HUES48 (cell line): ENCODE results near the gene DGKH.
A peak's percentile ranks its signal among the peaks of the same experiment; 100 is the strongest.
"Not testable (repeated sequence)": the region's sequence is repeated elsewhere in the genome, so short reads cannot be mapped to it uniquely, and the experiment has no call there.

ENCODE experiments used
- H3K27ac ChIP-seq: one replicate; pipeline ENCODE4 v1.7.0; 2013; ENCODE audit warnings: low read depth, low read length, inconsistent platforms
- H3K27me3 ChIP-seq: 2 replicates; pipeline ENCODE4 v1.6.1; 2013; ENCODE audit warnings: mild to moderate bottlenecking, low read length; ENCODE audit not compliant: control insufficient read depth, insufficient read depth
- H3K36me3 ChIP-seq: 2 replicates; pipeline ENCODE4 v1.6.1; 2013; ENCODE audit warnings: low read length; ENCODE audit not compliant: control insufficient read depth, insufficient read depth
- H3K4me1 ChIP-seq: 2 replicates; pipeline ENCODE4 v1.6.1; 2013; ENCODE audit warnings: mild to moderate bottlenecking, low read length; ENCODE audit not compliant: control insufficient read depth, insufficient read depth
- H3K4me3 ChIP-seq: 2 replicates; pipeline ENCODE4 v1.5.1; 2013; ENCODE audit warnings: mild to moderate bottlenecking, low read depth, low read length
- H3K9ac ChIP-seq: 2 replicates; pipeline ENCODE4 v1.6.1; 2013; ENCODE audit warnings: mild to moderate bottlenecking, low read depth, low read length, moderate library complexity
- H3K9me3 ChIP-seq: 2 replicates; pipeline ENCODE4 v1.6.1; 2013; ENCODE audit warnings: low read length; ENCODE audit not compliant: control insufficient read depth, insufficient read depth

Gene DGKH

DNA sequence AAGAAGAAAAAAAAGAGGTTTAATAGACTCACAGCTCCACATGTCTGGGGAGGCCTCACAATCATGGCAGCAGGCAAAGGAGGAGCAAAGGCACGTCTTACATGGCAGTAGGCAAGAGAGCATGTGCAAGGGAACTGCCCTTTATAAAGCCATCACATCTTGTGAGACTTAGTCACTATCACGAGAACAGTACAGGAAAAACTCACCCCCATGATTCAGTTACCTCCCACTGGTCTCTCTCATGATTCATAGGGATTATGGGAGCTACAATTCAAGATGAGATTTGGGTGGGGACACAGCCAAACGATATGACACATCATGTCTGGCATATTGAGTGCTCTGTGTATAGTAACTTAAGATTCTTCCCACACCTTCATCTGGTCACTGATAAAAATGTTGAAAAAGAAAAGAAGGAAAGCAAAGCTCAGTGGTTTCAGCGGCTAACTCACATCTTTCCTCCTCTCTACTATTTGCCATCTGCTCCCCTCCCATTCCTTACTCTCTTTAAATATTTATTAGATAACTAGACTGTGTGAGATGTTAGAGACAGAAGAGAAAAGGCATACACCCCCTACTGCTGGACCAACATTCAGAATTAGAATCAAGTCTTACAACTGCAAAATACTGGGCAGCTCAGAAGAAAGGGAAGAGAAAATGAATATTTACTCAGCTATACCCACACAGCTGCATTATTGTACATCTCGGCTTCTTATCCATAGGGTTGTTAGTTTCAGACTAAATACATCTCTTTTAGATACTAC is 163.4 kb downstream of the DGKH start:
- Histone ChIP-seq H3K4me3 (no peak overlapping the region), H3K27me3 (no peaks in the 10 kb centered on the region), H3K27ac (no peak overlapping the region), H3K36me3 (no peaks in the 10 kb centered on the region), H3K9ac (no peak overlapping the region), H3K9me3 (no peaks in the 10 kb centered on the region), H3K4me1 (peaks cover 7% of the 10 kb centered on the region)

DNA sequence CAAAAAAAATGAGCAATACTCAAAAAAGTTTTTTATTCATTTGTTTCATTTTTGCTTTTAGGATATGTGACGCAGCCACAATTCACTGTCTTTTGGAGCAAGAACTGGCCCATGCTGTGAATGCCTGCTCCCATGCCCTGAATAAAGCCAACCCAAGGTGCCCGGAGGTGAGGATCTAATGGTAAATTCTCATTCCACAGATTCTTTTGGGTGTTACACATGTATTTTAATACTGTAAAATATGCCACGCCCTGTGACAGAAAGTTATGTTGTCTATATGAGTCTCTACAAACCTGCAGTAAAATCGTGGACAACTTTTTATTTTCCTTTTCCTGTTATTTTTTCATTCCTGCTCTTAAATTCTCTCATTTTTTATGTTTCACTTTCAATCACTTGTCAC is 166.0 kb downstream of the DGKH start:
- Histone ChIP-seq H3K36me3 (no peaks in the 10 kb centered on the region), H3K27ac (no peak overlapping the region), H3K27me3 (no peaks in the 10 kb centered on the region), H3K9ac (no peak overlapping the region), H3K9me3 (no peaks in the 10 kb centered on the region), H3K4me3 (no peak overlapping the region), H3K4me1 (peaks cover 7% of the 10 kb centered on the region)

DNA sequence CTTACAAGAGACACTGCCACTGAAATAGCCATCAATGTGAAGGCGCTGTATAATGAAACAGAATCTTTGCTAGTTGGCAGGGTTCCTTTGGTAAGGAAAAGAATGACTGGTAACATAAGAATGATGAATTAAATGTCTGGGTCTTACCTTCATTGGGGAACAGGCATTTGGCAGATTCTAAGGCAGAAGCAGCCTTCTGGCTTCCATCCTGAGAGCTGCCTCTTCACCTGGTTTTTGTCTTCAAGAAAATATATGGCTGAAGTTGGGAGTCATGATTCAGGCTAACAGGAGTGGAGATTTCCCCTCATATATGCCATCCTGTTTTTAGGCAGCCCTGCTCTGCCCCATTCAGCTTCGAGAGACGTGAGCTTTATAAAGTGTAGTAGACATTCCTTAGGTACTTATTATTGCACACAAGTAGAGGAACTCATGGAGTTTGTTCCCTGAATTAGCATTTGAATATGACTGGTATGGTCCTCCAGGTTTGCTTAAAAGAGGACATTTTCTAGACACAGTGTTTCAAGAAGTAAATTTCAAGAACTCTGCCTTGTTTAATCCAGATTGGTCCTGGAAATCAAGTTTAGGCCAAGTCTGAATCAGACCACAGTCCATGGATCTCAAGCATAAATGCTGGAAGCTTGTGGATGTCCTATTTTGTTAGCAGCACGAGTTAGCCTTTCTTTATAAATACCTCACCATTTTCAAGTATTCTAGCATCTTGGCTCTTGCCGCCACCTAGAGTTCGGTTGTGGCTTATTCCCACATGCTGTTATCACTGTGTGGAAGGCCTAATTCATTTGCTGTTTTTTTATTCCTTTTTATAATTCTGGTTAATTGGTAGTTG is 167.4 kb downstream of the DGKH start:
- no peak overlapping the region for H3K9ac ChIP-seq
- no peak overlapping the region for H3K27ac ChIP-seq
- peaks cover 21% of the 10 kb centered on the region for H3K4me1 ChIP-seq
- no peak overlapping the region for H3K4me3 ChIP-seq
- no peaks in the 10 kb centered on the region for H3K27me3 ChIP-seq
- H3K36me3 ChIP-seq: no peaks in the 10 kb centered on the region
- no peaks in the 10 kb centered on the region for H3K9me3 ChIP-seq

DNA sequence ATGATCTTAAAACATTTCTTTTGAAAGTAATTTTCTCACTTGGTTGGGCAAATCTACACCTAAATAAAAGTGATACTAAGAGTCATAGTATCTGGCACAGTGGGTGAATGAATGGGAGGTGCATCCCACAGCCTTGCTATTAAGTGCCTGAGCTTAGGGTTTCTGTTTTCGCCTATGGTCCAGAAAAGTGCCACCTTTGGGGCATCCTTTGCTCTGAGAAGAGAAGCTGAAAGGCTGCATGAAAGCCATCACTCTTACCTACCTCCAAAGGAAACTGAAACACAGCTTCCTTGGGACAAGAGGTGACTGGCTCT is 167.9 kb downstream of the DGKH start:
- Histone ChIP-seq H3K9me3 (no peaks in the 10 kb centered on the region), H3K9ac (no peak overlapping the region), H3K4me3 (no peak overlapping the region), H3K36me3 (no peaks in the 10 kb centered on the region), H3K27ac (no peak overlapping the region), H3K4me1 (peaks cover 27% of the 10 kb centered on the region), H3K27me3 (no peaks in the 10 kb centered on the region)

DNA sequence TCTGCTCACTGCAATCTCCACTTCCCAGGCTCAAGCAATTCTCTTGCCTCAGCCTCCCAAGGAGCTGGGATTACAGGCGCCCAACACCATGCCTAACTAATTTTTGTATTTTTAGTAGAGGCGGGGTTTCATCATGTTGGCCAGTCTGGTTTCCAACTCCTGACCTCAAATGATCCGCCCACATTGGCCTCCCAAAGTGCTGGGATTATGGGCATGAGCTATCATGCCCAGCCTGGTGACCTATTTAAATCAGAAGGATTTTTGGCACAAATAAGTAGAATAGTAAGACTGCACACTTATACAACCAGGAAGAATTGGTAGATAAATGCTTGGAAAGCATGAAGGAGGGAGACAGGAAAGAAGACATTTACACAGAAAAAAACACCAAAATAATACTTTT is 170.1 kb downstream of the DGKH start:
- Histone ChIP-seq H3K9me3 (no peaks in the 10 kb centered on the region), H3K4me3 (no peak overlapping the region), H3K9ac (no peak overlapping the region), H3K27ac (no peak overlapping the region), H3K4me1 (peaks cover 33% of the 10 kb centered on the region), H3K27me3 (no peaks in the 10 kb centered on the region), H3K36me3 (no peaks in the 10 kb centered on the region)

DNA sequence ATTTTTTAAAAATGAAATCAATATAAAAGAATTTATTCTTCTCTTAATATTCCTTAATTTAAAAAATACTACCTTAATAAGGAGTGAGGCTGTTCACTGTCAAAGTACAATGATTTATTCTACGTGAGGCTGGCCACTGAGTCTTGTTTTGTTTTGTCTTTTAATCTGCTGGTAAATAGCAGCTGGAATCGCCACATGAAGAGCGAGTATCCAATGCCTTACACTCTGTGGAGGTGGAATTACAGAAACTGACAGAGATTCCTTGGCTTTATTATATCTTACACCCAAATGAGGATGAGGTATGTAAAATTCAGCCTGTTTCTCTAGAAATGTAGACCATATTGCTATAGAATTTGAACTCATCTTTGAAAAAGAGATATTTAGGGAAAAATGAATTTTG is 170.6 kb downstream of the DGKH start:
- Histone ChIP-seq H3K4me3 (no peak overlapping the region), H3K36me3 (no peaks in the 10 kb centered on the region), H3K4me1 (peaks cover 33% of the 10 kb centered on the region), H3K9me3 (no peaks in the 10 kb centered on the region), H3K27me3 (no peaks in the 10 kb centered on the region), H3K9ac (no peak overlapping the region), H3K27ac (no peak overlapping the region)

DNA sequence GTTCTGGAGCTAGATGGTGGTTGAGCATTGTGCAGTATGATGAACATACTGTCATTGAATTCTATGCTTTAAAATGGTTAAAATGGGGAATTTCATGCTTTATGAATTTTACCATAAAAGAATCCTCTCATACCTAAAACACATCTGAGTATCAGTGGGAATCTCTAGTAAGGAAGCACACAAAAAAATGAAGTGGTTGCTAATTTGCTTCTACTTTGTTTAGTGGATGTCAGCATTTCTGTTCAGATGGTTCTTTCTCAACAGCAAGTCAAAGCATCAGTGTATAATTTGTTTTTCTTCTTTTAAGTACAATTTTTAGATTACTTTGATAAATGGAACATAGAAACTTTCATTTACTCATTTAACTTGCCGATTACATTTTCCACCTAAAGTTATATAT is 171.4 kb downstream of the DGKH start:
- Histone ChIP-seq H3K36me3 (no peaks in the 10 kb centered on the region), H3K27ac (no peak overlapping the region)

DNA sequence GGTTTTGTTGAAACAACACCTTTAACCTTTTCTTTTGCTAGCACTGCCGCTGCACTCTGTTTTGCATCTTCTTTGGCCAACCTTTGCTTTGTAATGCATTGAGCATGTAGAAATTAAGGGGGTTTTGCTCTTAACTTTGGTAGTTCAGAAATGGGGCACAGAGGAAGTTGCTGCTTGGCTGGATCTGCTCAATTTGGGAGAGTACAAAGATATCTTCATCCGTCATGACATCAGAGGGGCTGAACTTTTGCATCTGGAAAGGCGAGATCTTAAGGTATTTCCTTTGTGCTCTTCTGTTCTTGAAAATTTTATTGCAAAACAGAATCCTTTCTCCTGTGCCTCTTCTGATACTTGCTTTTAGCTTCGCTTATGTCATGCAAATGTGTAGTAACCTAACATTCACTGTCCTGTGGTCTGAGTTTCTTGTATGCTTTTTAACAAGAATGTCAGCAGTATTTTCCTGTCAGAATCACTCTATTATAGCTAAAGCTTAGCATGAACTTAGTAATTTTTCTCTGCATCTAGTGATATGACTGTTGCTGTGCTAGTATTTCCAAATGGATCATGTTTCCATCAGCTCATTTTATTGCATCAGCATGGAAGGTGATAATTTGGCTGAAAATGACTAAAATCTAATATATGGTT is 172.8 kb downstream of the DGKH start:
- Histone ChIP-seq H3K4me3 (no peak overlapping the region), H3K4me1 (peaks cover 26% of the 10 kb centered on the region), H3K27me3 (no peaks in the 10 kb centered on the region), H3K9me3 (no peaks in the 10 kb centered on the region), H3K27ac (peak overlapping the region; percentile 50), H3K36me3 (no peaks in the 10 kb centered on the region), H3K9ac (peak overlapping the region; percentile 10; the same call in 1 of the 2 replicates)

More for the DNA sequence above, 171.4 kb downstream of the DGKH start:
- Histone ChIP-seq H3K9ac (no peak overlapping the region), H3K4me3 (no peak overlapping the region), H3K27me3 (no peaks in the 10 kb centered on the region), H3K9me3 (no peaks in the 10 kb centered on the region), H3K4me1 (peaks cover 33% of the 10 kb centered on the region)

DNA sequence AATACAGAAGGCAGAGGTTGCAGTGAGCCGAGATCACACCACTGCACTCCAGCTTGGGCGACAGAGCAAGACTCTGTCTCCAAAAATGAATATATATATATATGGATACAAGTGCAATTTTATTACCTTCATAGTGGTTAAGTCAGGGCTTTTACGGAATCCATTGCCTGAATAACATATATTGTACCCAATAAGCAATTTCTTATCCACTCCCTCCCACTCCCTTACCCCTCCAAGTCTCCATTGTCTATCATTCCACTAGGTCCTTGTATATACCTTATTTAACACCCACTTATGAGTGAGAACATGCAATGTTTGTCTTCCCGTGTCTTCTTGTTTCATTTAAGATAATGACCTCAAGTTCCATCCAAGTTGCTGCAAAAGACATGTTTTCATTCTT is 175.2 kb downstream of the DGKH start:
- Histone ChIP-seq H3K4me3 (no peak overlapping the region), H3K27me3 (no peaks in the 10 kb centered on the region), H3K4me1 (peaks cover 29% of the 10 kb centered on the region), H3K9me3 (no peaks in the 10 kb centered on the region), H3K27ac (no peak overlapping the region), H3K36me3 (no peaks in the 10 kb centered on the region), H3K9ac (no peak overlapping the region)

DNA sequence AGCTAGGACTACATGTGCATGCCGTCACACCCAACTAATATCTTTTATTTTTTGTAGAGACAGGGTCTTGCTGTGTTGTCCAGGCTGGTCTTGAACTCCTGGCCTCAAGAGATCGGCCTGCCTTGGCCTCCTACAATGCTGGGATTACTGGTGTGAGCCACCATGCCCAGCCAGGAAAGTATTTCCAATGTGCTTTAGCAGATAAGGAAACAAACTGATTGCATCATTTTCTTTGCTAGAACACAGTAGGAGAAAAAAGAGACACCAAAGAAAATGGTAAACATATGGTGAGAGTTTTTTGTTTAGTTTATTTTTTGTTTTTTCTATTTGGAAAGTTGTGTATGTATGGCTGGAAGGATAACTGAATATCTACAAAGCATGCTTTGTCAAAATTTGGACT is 176.6 kb downstream of the DGKH start:
- Histone ChIP-seq H3K4me3 (no peak overlapping the region), H3K9ac (no peak overlapping the region), H3K27ac (no peak overlapping the region), H3K9me3 (no peaks in the 10 kb centered on the region), H3K27me3 (no peaks in the 10 kb centered on the region), H3K36me3 (no peaks in the 10 kb centered on the region), H3K4me1 (peaks cover 32% of the 10 kb centered on the region)

DNA sequence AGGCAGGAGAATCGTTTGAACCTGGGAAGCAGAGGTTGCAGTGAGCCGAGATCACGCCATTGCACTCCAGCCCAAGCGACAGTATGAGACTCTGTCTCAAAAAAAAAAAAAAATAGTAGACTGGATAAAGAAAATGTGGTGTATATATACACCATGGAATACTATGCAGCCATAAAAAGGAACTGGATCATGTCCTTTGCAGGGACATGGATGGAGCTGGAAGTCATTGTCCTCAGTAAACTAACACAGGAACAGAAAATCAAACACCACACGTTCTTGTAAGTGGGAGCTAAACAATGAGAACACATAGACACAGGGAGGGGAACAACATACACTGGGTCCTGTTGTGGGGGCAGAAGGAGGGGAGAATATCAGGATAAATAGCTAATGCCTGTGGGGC is 178.3 kb downstream of the DGKH start:
- H3K27ac ChIP-seq, H3K4me3 ChIP-seq, H3K9me3 ChIP-seq, H3K27me3 ChIP-seq, H3K36me3 ChIP-seq, H3K9ac ChIP-seq: not testable (repeated sequence)
- peaks cover 15% of the 10 kb centered on the region for H3K4me1 ChIP-seq
